Astrocyte (in vitro differentiated cells and primary cell): ENCODE results near the gene CRYAB. TPM values are rescaled to one million over a fixed set of nuclear protein-coding genes. Genes with fewer than 3 reads are reported as not detected.

Experiments used
- DNase-seq: peaks from one replicate; pipeline ENCODE4 v3.0.0-alpha.2; 2010; ENCODE audit warnings: low read depth
- FAIRE-seq: peaks from 2 replicates; lab custom pipeline; 2011; peaks lifted over from hg19 to GRCh38; lab: Jason Lieb, UNC
- H2AFZ ChIP-seq: 2 replicates; pipeline ENCODE4 v1.6.0; 2012; ENCODE audit warnings: low read depth, low read length, inconsistent platforms
- H3K27ac ChIP-seq: 2 replicates; pipeline ENCODE4 v1.5.1; 2011; ENCODE audit warnings: low read depth, low read length, inconsistent platforms
- H3K27me3 ChIP-seq: 2 replicates; pipeline ENCODE4 v1.6.0; 2011; ENCODE audit warnings: low read length, inconsistent platforms; ENCODE audit not compliant: insufficient read depth
- H3K36me3 ChIP-seq: 2 replicates; pipeline ENCODE4 v1.5.1; 2011; ENCODE audit warnings: low read length, inconsistent platforms; ENCODE audit not compliant: insufficient read depth
- H3K4me1 ChIP-seq: 2 replicates; pipeline ENCODE4 v1.5.1; 2011; ENCODE audit warnings: low read length, inconsistent platforms; ENCODE audit not compliant: insufficient read depth
- H3K4me2 ChIP-seq: 2 replicates; pipeline ENCODE4 v1.6.0; 2012; ENCODE audit warnings: low read length, inconsistent platforms
- H3K4me3 ChIP-seq: 2 replicates; pipeline ENCODE4 v1.5.1; 2011; ENCODE audit warnings: low read depth, mild to moderate bottlenecking, low read length, inconsistent platforms; ENCODE audit not compliant: insufficient read depth
- H3K79me2 ChIP-seq: 2 replicates; pipeline ENCODE4 v1.6.0; 2012; ENCODE audit warnings: mild to moderate bottlenecking, low read length, inconsistent platforms; ENCODE audit not compliant: insufficient read depth
- H3K9ac ChIP-seq: 2 replicates; pipeline ENCODE4 v1.6.0; 2012; ENCODE audit warnings: mild to moderate bottlenecking, low read length, inconsistent platforms
- H3K9me3 ChIP-seq: 2 replicates; pipeline ENCODE4 v1.5.1; 2012; ENCODE audit warnings: low read depth, mild to moderate bottlenecking, low read length, inconsistent platforms; ENCODE audit not compliant: insufficient read depth
- H4K20me1 ChIP-seq: 2 replicates; pipeline ENCODE4 v1.6.0; 2012; ENCODE audit warnings: low read length, inconsistent platforms; ENCODE audit not compliant: insufficient read depth
- H3K27ac Mint-ChIP-seq: one replicate; pipeline ENCODE4 v1.8.0; 2021; ENCODE audit warnings: mild to moderate bottlenecking, mixed read lengths; ENCODE audit not compliant: unreplicated experiment
- H3K27me3 Mint-ChIP-seq: one replicate; pipeline ENCODE4 v1.8.0; 2021; ENCODE audit warnings: low read depth, mixed read lengths; ENCODE audit not compliant: unreplicated experiment
- H3K36me3 Mint-ChIP-seq: one replicate; pipeline ENCODE4 v1.8.0; 2021; ENCODE audit warnings: low read depth, mixed read lengths; ENCODE audit not compliant: unreplicated experiment
- H3K4me1 Mint-ChIP-seq: one replicate; pipeline ENCODE4 v1.8.0; 2021; ENCODE audit warnings: low read depth, mixed read lengths; ENCODE audit not compliant: unreplicated experiment
- H3K4me3 Mint-ChIP-seq: one replicate; pipeline ENCODE4 v1.8.0; 2021; ENCODE audit warnings: mild to moderate bottlenecking, moderate library complexity, mixed read lengths; ENCODE audit not compliant: unreplicated experiment
- H3K9me3 Mint-ChIP-seq: one replicate; pipeline ENCODE4 v1.8.0; 2021; ENCODE audit warnings: mild to moderate bottlenecking, mixed read lengths; ENCODE audit not compliant: unreplicated experiment
- EZH2 ChIP-seq: IDR thresholded peaks from 2 replicates; pipeline ENCODE4 v1.6.1; 2012; ENCODE audit warnings: mild to moderate bottlenecking, low read length, inconsistent platforms; ENCODE audit not compliant: insufficient read depth
- total RNA-seq: library from RNA; stranded (reverse); gene quantifications from 2 replicates; pipeline ENCODE4 v1.2.1, GENCODE V29; 2021
- TF ChIP-seq, protein P1 (sequence below): IDR thresholded peaks from 2 replicates; pipeline ENCODE4 v1.5.1; 2011; ENCODE audit warnings: low read depth, mild to moderate bottlenecking, inconsistent platforms, low read length, moderate library complexity; ENCODE audit not compliant: insufficient read depth

CRYAB gene
- total RNA-seq, 1 donor from 2014 or later: 5.7 TPM

DNA sequence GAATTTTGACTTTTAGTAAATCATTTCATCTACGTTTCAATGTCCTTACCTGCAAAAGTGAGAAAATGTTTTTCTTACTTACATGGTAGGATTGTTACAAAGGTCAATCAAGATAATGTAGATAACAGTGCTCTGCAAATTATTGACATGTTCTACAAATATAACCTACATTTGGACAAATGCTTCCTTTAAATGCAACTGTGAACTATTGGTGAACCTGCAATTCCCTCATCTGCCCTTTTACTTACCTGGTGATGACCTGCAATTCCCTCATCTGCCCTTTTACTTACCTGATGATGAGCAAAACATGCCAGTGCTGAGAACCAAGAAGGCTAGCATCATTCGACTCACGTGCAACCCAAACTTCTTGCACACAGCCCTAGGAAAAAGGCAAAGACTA lies 51.3 kb downstream of the CRYAB start:
- Histone ChIP-seq H3K4me1 (no peaks in the 10 kb centered on the region), H2AFZ (no peak overlapping the region), H3K9ac (no peak overlapping the region), H3K4me2 (no peak overlapping the region), H3K27ac (no peak overlapping the region), H3K27me3 (no peaks in the 10 kb centered on the region), H3K79me2 (no peaks in the 10 kb centered on the region), H3K36me3 (peaks cover 26% of the 10 kb centered on the region), H4K20me1 (no peaks in the 10 kb centered on the region), H3K4me3 (no peak overlapping the region), H3K9me3 (no peaks in the 10 kb centered on the region)
- TF ChIP-seq EZH2: no peak
- TF ChIP-seq, protein P1, sequence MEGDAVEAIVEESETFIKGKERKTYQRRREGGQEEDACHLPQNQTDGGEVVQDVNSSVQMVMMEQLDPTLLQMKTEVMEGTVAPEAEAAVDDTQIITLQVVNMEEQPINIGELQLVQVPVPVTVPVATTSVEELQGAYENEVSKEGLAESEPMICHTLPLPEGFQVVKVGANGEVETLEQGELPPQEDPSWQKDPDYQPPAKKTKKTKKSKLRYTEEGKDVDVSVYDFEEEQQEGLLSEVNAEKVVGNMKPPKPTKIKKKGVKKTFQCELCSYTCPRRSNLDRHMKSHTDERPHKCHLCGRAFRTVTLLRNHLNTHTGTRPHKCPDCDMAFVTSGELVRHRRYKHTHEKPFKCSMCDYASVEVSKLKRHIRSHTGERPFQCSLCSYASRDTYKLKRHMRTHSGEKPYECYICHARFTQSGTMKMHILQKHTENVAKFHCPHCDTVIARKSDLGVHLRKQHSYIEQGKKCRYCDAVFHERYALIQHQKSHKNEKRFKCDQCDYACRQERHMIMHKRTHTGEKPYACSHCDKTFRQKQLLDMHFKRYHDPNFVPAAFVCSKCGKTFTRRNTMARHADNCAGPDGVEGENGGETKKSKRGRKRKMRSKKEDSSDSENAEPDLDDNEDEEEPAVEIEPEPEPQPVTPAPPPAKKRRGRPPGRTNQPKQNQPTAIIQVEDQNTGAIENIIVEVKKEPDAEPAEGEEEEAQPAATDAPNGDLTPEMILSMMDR: no peak
- Mint-ChIP-seq H3K9me3 (no peaks in the 10 kb centered on the region), H3K27ac (no peak overlapping the region), H3K27me3 (no peaks in the 10 kb centered on the region), H3K4me1 (no peaks in the 10 kb centered on the region), H3K36me3 (no peaks in the 10 kb centered on the region), H3K4me3 (no peak overlapping the region)
- no peak for DNase-seq
- no peak for FAIRE-seq

Other genes with a start within 250 kb of the CRYAB start
- 43.0 and 44.5 TPM in 2 replicates for gene PPP2R1B, start 145.4 kb downstream of the CRYAB start, total RNA-seq
- gene ALG9, start 40.2 kb downstream of the CRYAB start, total RNA-seq: 24.9 and 31.1 TPM in 2 replicates
- 1.7 and 2.6 TPM in 2 replicates for gene FDXACB1, start 32.6 kb downstream of the CRYAB start, total RNA-seq
- 18.4 and 18.8 TPM in 2 replicates for gene CFAP68, start 32.2 kb downstream of the CRYAB start, total RNA-seq
- not detected in 2 replicates for gene HSPB2, start 964 bp upstream of the CRYAB start, total RNA-seq
- gene C11orf52, start 7.1 kb upstream of the CRYAB start, total RNA-seq: 0.50 and 0.60 TPM in 2 replicates
- 16.5 and 17.3 TPM in 2 replicates for gene DIXDC1, start 25.6 kb upstream of the CRYAB start, total RNA-seq
- gene DLAT, start 113.6 kb upstream of the CRYAB start, total RNA-seq: 31.8 and 34.2 TPM in 2 replicates
- gene PIH1D2, start 162.2 kb upstream of the CRYAB start, total RNA-seq: 1.0 and 1.3 TPM in 2 replicates
- gene NKAPD1, start 162.5 kb upstream of the CRYAB start, total RNA-seq: 24.3 and 27.7 TPM in 2 replicates
- 68.1 and 68.9 TPM in 2 replicates for gene TIMM8B, start 175.0 kb upstream of the CRYAB start, total RNA-seq
- gene SDHD, start 175.1 kb upstream of the CRYAB start, total RNA-seq: 45.2 and 46.5 TPM in 2 replicates